Keratinocyte (primary cell): Measurements from ENCODE around the gene POMT1. TPM values are rescaled to one million over a fixed set of nuclear protein-coding genes. Genes with fewer than 3 reads are reported as not detected.

Source experiments
- DNase-seq: peaks from one replicate; pipeline ENCODE4 v3.0.0-alpha.2; 2011; ENCODE audit warnings: low read depth, missing footprints, low spot score
- FAIRE-seq: peaks from 2 replicates; lab custom pipeline; 2011; peaks lifted over from hg19 to GRCh38; lab: Jason Lieb, UNC
- H2AFZ ChIP-seq: 2 replicates; pipeline ENCODE4 v1.6.0; 2012; ENCODE audit warnings: low read length, control low read depth, inconsistent platforms; ENCODE audit not compliant: control insufficient read depth
- H3K27ac ChIP-seq: 2 replicates; pipeline ENCODE4 v1.5.1; 2011; ENCODE audit warnings: low read length; ENCODE audit not compliant: control insufficient read depth, insufficient read depth
- H3K27me3 ChIP-seq: 3 replicates; pipeline ENCODE4 v1.6.0; 2011; ENCODE audit warnings: low read length; ENCODE audit not compliant: control insufficient read depth, insufficient read depth; ENCODE audit errors: extremely low read depth
- H3K36me3 ChIP-seq, 2 experiments: 2 replicates in 1 of 2; 3 replicates in 1 of 2; pipeline ENCODE4 v1.5.1; 2011; ENCODE audit warnings: low read length in 2 of 2, mild to moderate bottlenecking in 1 of 2; ENCODE audit not compliant: control insufficient read depth in 2 of 2, insufficient read depth in 2 of 2; ENCODE audit errors: extremely low read depth in 1 of 2
- H3K4me1 ChIP-seq: 3 replicates; pipeline ENCODE4 v1.5.1; 2011; ENCODE audit warnings: low read length; ENCODE audit not compliant: control insufficient read depth, insufficient read depth; ENCODE audit errors: extremely low read depth
- H3K4me2 ChIP-seq: 3 replicates; pipeline ENCODE4 v1.6.0; 2011; ENCODE audit warnings: low read depth, low read length; ENCODE audit not compliant: control insufficient read depth, insufficient read depth; ENCODE audit errors: extremely low read depth
- H3K4me3 ChIP-seq, 3 experiments: fragments of 200-600 bp in 1 of 3; sonication (generic) in 1 of 3; 2 replicates in 2 of 3; 3 replicates in 1 of 3; pipeline ENCODE4 v1.5.1; 2011 to 2016; ENCODE audit warnings: low read length in 3 of 3, mild to moderate bottlenecking in 3 of 3, control low read depth in 2 of 3, inconsistent platforms in 1 of 3, low read depth in 1 of 3, mixed read lengths in 1 of 3, mixed run types in 1 of 3, moderate library complexity in 1 of 3; ENCODE audit not compliant: control insufficient read depth in 2 of 3, insufficient read depth in 2 of 3; ENCODE audit errors: extremely low read depth in 1 of 3
- H3K79me2 ChIP-seq: 2 replicates; pipeline ENCODE4 v1.6.0; 2012; ENCODE audit warnings: low read length; ENCODE audit not compliant: control insufficient read depth, insufficient read depth
- H3K9ac ChIP-seq: 3 replicates; pipeline ENCODE4 v1.6.0; 2011; ENCODE audit warnings: low read length; ENCODE audit not compliant: control insufficient read depth, insufficient read depth; ENCODE audit errors: extremely low read depth
- H3K9me1 ChIP-seq: 3 replicates; pipeline ENCODE4 v1.6.0; 2011; ENCODE audit warnings: low read length; ENCODE audit not compliant: control insufficient read depth, insufficient read depth; ENCODE audit errors: extremely low read depth
- H3K9me3 ChIP-seq: 2 replicates; pipeline ENCODE4 v1.5.1; 2012; ENCODE audit warnings: low read depth, low read length; ENCODE audit not compliant: control insufficient read depth
- H4K20me1 ChIP-seq: 3 replicates; pipeline ENCODE4 v1.6.0; 2011; ENCODE audit warnings: low read length; ENCODE audit not compliant: control insufficient read depth, insufficient read depth; ENCODE audit errors: extremely low read depth
- CTCF ChIP-seq, 3 experiments: IDR thresholded peaks in 1 of 3; conservative IDR thresholded peaks in 1 of 3; optimal IDR thresholded peaks in 1 of 3; 2 replicates in 2 of 3; 3 replicates in 1 of 3; pipeline versions ENCODE3 to v1.5.1; 2011; ENCODE audit warnings: low read length in 3 of 3, mild to moderate bottlenecking in 3 of 3, moderate library complexity in 2 of 3, control low read depth in 1 of 3, inconsistent platforms in 1 of 3; ENCODE audit not compliant: insufficient read depth in 2 of 3; ENCODE audit errors: extremely low read depth in 1 of 3
- EZH2 ChIP-seq: IDR thresholded peaks from one replicate; pipeline ENCODE4 v1.6.1; 2012; ENCODE audit warnings: inconsistent platforms, mild to moderate bottlenecking, low read length, moderate library complexity
- dilution Hi-C: fragments of 300-500 bp; cut with MboI; formaldehyde crosslinking; loops from one replicate; pipeline ENCODE4 v1.7.0; 2020; ENCODE audit warnings: low sequenced_read_pairs; ENCODE audit not compliant: extremely low pct_ligation_motif_present
- polyA plus RNA-seq, 5 experiments: library from polyadenylated mRNA; depleted of rRNA in 3 of 5; stranded (reverse) in 3 of 5; stranded (forward) in 1 of 5; unstranded in 1 of 5; fragments of >200 nt; gene quantifications; 1 replicate in 1 of 5; 2 replicates in 3 of 5; 3 replicates in 1 of 5; pipeline versions ENCODE4 v1.2.1 to v1.2.3, GENCODE V29; 2011 to 2012; ENCODE audit warnings: missing spikeins in 2 of 5, low read depth in 1 of 5, low replicate concordance in 1 of 5

The POMT1 gene
- polyA plus RNA-seq, 1 donor (not counting 4 experiments of a cell fraction or from before 2014, with no cell fraction given) = 10.3 TPM

- peaks cover 8% of the 10 kb centered on the region for H4K20me1 ChIP-seq
- H3K9me3 ChIP-seq = no peaks in the 10 kb centered on the region
- H3K27ac ChIP-seq = no peak overlapping the region
- no peak for FAIRE-seq
- H3K9me1 ChIP-seq = no peaks in the 10 kb centered on the region
- no peak for DNase-seq
- dilution Hi-C loops = no loop called here
- no peak overlapping the region for H3K4me2 ChIP-seq
- peaks cover 72 to 73% of the 10 kb centered on the region in 2 experiments for H3K36me3 ChIP-seq
- no peak overlapping the region for H3K4me3 ChIP-seq
- H3K79me2 ChIP-seq = peaks cover 8% of the 10 kb centered on the region
- no peak overlapping the region for H2AFZ ChIP-seq
- no peaks in the 10 kb centered on the region for H3K27me3 ChIP-seq
- peaks cover 4% of the 10 kb centered on the region for H3K4me1 ChIP-seq
- TF ChIP-seq EZH2 (no peak), CTCF (optimal IDR thresholded peaks at IDR 0.05 in 1 of 3, IDR thresholded peaks at IDR 0.05 in 1 of 3, conservative IDR thresholded peaks at IDR 0.05 in 1 of 3; ENCODE audit: extremely low read depth in 1 of 3, insufficient read depth in 2 of 3, low read length in 3 of 3) (no peak)
- H3K9ac ChIP-seq = no peak overlapping the region
Observed at GRCh38 chr9:131482343-131483006, 20.2 kb upstream of the POMT1 start.

GRCh38 chr9:131483319-131484050, 19.2 kb upstream of the POMT1 start:
- no peak for FAIRE-seq
- Histone ChIP-seq H2AFZ (no peak overlapping the region), H3K4me2 (no peak overlapping the region), H3K4me3 (no peak overlapping the region), H3K9ac (no peak overlapping the region), H3K9me1 (no peaks in the 10 kb centered on the region), H3K27ac (no peak overlapping the region), H3K9me3 (no peaks in the 10 kb centered on the region), H3K27me3 (no peaks in the 10 kb centered on the region), H3K36me3 (peaks cover 72 to 74% of the 10 kb centered on the region in 2 experiments), H4K20me1 (peaks cover 7% of the 10 kb centered on the region), H3K4me1 (peaks cover 4% of the 10 kb centered on the region), H3K79me2 (peaks cover 7% of the 10 kb centered on the region)
- dilution Hi-C loops = no loop called here
- TF ChIP-seq CTCF (optimal IDR thresholded peaks at IDR 0.05 in 1 of 3, IDR thresholded peaks at IDR 0.05 in 1 of 3, conservative IDR thresholded peaks at IDR 0.05 in 1 of 3; ENCODE audit: extremely low read depth in 1 of 3, insufficient read depth in 2 of 3, low read length in 3 of 3) (no peak), EZH2 (no peak)
- no peak for DNase-seq
